K562 (cell line): ENCODE data around the gene ERC2. TPM values are rescaled to one million over a fixed set of nuclear protein-coding genes. Genes with fewer than 3 reads are reported as not detected.

ENCODE experiments used
- ATAC-seq: fragments of 200-7000 bp; cut with Tn5 transposase; 3 replicates; pipeline ENCODE4 v1.9.1; 2020; ENCODE audit warnings: moderate library complexity
- BruUV-seq: library from RNA; stranded (reverse); fragments of 400-500 nt; replicated peaks from 2 replicates; lab custom pipeline; 2021; lab: Mats Ljungman, UMichigan
- CTCF ChIA-PET: fragments of 300-600 bp; formaldehyde crosslinking; extraction: SDS; loops from one replicate; lab custom pipeline; 2021; ENCODE audit warnings: low intra/inter-chr PET ratio; lab: Yijun Ruan, JAX
- POLR2A ChIA-PET: fragments of 300-600, 350-650 bp; sonication (Branson Sonifier 250); formaldehyde crosslinking; extraction: SDS; loops from one replicate; lab custom pipeline; 2021; ENCODE audit warnings: antibody characterized with exemption, inconsistent platforms; lab: Yijun Ruan, JAX
- DNase-seq, 4 experiments: peaks; one replicate each; pipeline versions ENCODE4 v3.0.0 to v3.0.0-alpha.2; 2011 to 2018; ENCODE audit warnings: low spot score in 3 of 4, mixed read lengths in 3 of 4; ENCODE audit errors: extremely low read depth in 1 of 4
- FAIRE-seq: peaks from 2 replicates; lab custom pipeline; 2011; peaks lifted over from hg19 to GRCh38; lab: Jason Lieb, UNC
- H2AFZ ChIP-seq: 2 replicates; pipeline ENCODE4 v1.6.0; 2011; ENCODE audit warnings: low read depth, low read length, control low read depth, inconsistent platforms
- H3K27ac ChIP-seq: fragments of 200-600 bp; 3 replicates; pipeline ENCODE4 v1.8.0; 2011; ENCODE audit warnings: low read depth, mild to moderate bottlenecking, control low read depth, inconsistent platforms, low read length, moderate library complexity, mixed read lengths; ENCODE audit errors: extremely low read depth
- H3K27me3 ChIP-seq, 2 experiments: fragments of 300-600 bp in 1 of 2; 2 replicates in 1 of 2; 3 replicates in 1 of 2; pipeline versions ENCODE4 v1.6.0 to v1.8.0; 2011; ENCODE audit warnings: inconsistent platforms in 2 of 2, low read length in 2 of 2, mild to moderate bottlenecking in 1 of 2, mixed read lengths in 1 of 2, moderate library complexity in 1 of 2; ENCODE audit not compliant: control insufficient read depth in 2 of 2, insufficient read depth in 2 of 2
- H3K36me3 ChIP-seq: fragments of 300-600 bp; 3 replicates; pipeline ENCODE4 v1.8.0; 2011; ENCODE audit warnings: mild to moderate bottlenecking, low read length, inconsistent platforms; ENCODE audit not compliant: control insufficient read depth, insufficient read depth
- H3K4me1 ChIP-seq, 2 experiments: fragments of 200-600 bp in 1 of 2; replicated peaks in 1 of 2; 2 replicates in 1 of 2; 3 replicates in 1 of 2; pipeline versions ENCODE4 v1.5.1 to v1.8.0; 2011; ENCODE audit warnings: inconsistent platforms in 2 of 2, low read length in 2 of 2, mild to moderate bottlenecking in 1 of 2, mixed read lengths in 1 of 2, moderate library complexity in 1 of 2; ENCODE audit not compliant: control insufficient read depth in 2 of 2, insufficient read depth in 2 of 2
- H3K4me2 ChIP-seq: 2 replicates; pipeline ENCODE4 v1.6.1; 2011; ENCODE audit warnings: low read length, control low read depth, inconsistent platforms, mixed read lengths; ENCODE audit not compliant: insufficient read depth
- H3K4me3 ChIP-seq: fragments of 200-600 bp; sonication (generic), shearing (Covaris generic); 2 replicates; pipeline ENCODE4 v1.5.1; 2016; ENCODE audit warnings: control low read depth, inconsistent platforms
- H3K79me2 ChIP-seq: fragments of 200-600 bp; 3 replicates; pipeline ENCODE4 v1.8.0; 2011; ENCODE audit warnings: low read length, inconsistent platforms; ENCODE audit not compliant: control insufficient read depth, insufficient read depth
- H3K9ac ChIP-seq, 2 experiments: 2 replicates each; pipeline versions ENCODE4 v1.6.0 to v1.6.1; 2011; ENCODE audit warnings: low read depth in 2 of 2, low read length in 2 of 2, control low read depth in 1 of 2, inconsistent platforms in 1 of 2, mild to moderate bottlenecking in 1 of 2, mixed read lengths in 1 of 2; ENCODE audit not compliant: insufficient read depth in 1 of 2
- H3K9me1 ChIP-seq: one replicate; pipeline ENCODE4 v1.6.0; 2011; ENCODE audit warnings: inconsistent platforms, mild to moderate bottlenecking, low read length, moderate library complexity; ENCODE audit not compliant: control insufficient read depth, insufficient read depth
- H3K9me3 ChIP-seq: replicated peaks from 2 replicates; pipeline ENCODE4 v1.5.1; 2011; ENCODE audit warnings: low read depth, low read length, inconsistent platforms; ENCODE audit not compliant: control insufficient read depth, insufficient read depth
- H4K20me1 ChIP-seq: replicated peaks from 2 replicates; pipeline ENCODE4 v1.6.1; 2011; ENCODE audit warnings: low read length, inconsistent platforms, mixed read lengths; ENCODE audit not compliant: control insufficient read depth, insufficient read depth
- CSDE1 ChIP-seq, 2 experiments: fragments of 450-650 bp; IDR thresholded peaks; 2 replicates each; pipeline ENCODE4 v1.6.1; 2016; ENCODE audit warnings: mild to moderate bottlenecking in 1 of 2
- HSF4 ChIP-seq: fragments of 250-450 bp; sonication (Bioruptor Pico); IDR thresholded peaks from 2 replicates; pipeline ENCODE4 v2.1.2; 2022; ENCODE audit warnings: mild to moderate bottlenecking, moderate library complexity, borderline replicate concordance
- MCM3 ChIP-seq: fragments of 450-650 bp; IDR thresholded peaks from 2 replicates; pipeline ENCODE4 v1.6.1; 2016
- SAFB ChIP-seq: fragments of 200-400 bp; formaldehyde crosslinking; IDR thresholded peaks from 2 replicates; pipeline ENCODE4 v1.6.1; 2017; ENCODE audit warnings: low read depth, low read length, borderline replicate concordance
- ZNF695 ChIP-seq: fragments of 450-650 bp; formaldehyde crosslinking; IDR thresholded peaks from 2 replicates; pipeline ENCODE4 v1.4.0; 2020; ENCODE audit warnings: mild to moderate bottlenecking, moderate library complexity
- ZNF764 ChIP-seq: fragments of 250-450 bp; sonication (Bioruptor Pico); IDR thresholded peaks from 2 replicates; pipeline ENCODE4 v1.4.0; 2020; ENCODE audit warnings: low read depth, mild to moderate bottlenecking, moderate library complexity
- WGBS: fragments of 100-300 bp; shearing (Covaris generic); methylation state at CpG from one replicate; pipeline ENCODE4 v1.1.6; 2016; ENCODE audit warnings: low coverage, mixed read lengths; ENCODE audit not compliant: insufficient coverage; ENCODE audit errors: missing lambda C conversion rate; 5-methylcytosine and 5-hydroxymethylcytosine counted together
- in situ Hi-C: fragments of 300-500 bp; cut with MboI; formaldehyde crosslinking; loops from 4 replicates; pipeline ENCODE4 v1.15.0; 2018; ENCODE audit warnings: inconsistent platforms, mixed read lengths
- intact Hi-C: fragments of 100-400 bp; cut with micrococcal nuclease; formaldehyde crosslinking; loops from 2 replicates; pipeline ENCODE4 v1.14.2; 2022
- polyA plus RNA-seq, 8 experiments: library from polyadenylated mRNA; depleted of rRNA in 4 of 8; stranded (reverse) in 5 of 8; unstranded in 3 of 8; fragments of >200 nt; fragmentation: Nextera tagmentation in 2 of 8; fragmentation: Illumina TruSeq in 1 of 8; extraction: Ambion mirVana in 2 of 8; extraction: Trizol in 1 of 8; gene quantifications; 2 replicates each; pipeline versions ENCODE4 v1.2.1 to v1.2.3, GENCODE V29; 2011 to 2014; ENCODE audit warnings: inconsistent platforms in 1 of 8, missing spikeins in 1 of 8
- total RNA-seq, 7 experiments: library from RNA; depleted of rRNA in 6 of 7; stranded (reverse); fragments of >200 nt in 6 of 7; fragmentation: Illumina TruSeq in 2 of 7; extraction: Trizol in 2 of 7; gene quantifications; 2 replicates each; pipeline versions ENCODE4 v1.2.1 to v1.2.3, GENCODE V29; 2011 to 2021; ENCODE audit warnings: low replicate concordance in 1 of 7
- TF ChIP-seq, protein P1 (sequence below): fragments of 250-450 bp; sonication (Bioruptor Pico); IDR thresholded peaks from 2 replicates; pipeline ENCODE4 v1.8.0; 2021; ENCODE audit warnings: mild to moderate bottlenecking, moderate library complexity
- TF ChIP-seq, protein P2 (sequence below): fragments of 450-650 bp; formaldehyde crosslinking; IDR thresholded peaks from 2 replicates; pipeline ENCODE4 v1.4.0; 2020; ENCODE audit warnings: mild to moderate bottlenecking, moderate library complexity
- TF ChIP-seq, protein P3 (sequence below): conservative IDR thresholded peaks from 2 replicates; pipeline ENCODE4 v1.6.1; 2011; ENCODE audit warnings: low read depth, mild to moderate bottlenecking, low read length; ENCODE audit not compliant: control insufficient read depth
- TF ChIP-seq, protein P4 (sequence below): fragments of 250-450 bp; sonication (Bioruptor Pico); IDR thresholded peaks from 2 replicates; pipeline ENCODE4 v1.5.0; 2021
- TF ChIP-seq, protein P5 (sequence below): fragments of 250-450 bp; sonication (Bioruptor Pico); IDR thresholded peaks from 2 replicates; pipeline ENCODE4 v1.8.0; 2022; ENCODE audit warnings: inconsistent platforms
- TF ChIP-seq, protein P6 (sequence below): fragments of 250-450 bp; sonication (Bioruptor Pico); IDR thresholded peaks from 2 replicates; pipeline ENCODE4 v1.5.0; 2020; ENCODE audit warnings: mild to moderate bottlenecking, borderline replicate concordance

Gene ERC2
- total and polyA plus RNA-seq, 9 of the 15 experiments (the other 6 are each of a cell fraction or from before 2014, with no cell fraction given): 0.04 to 0.18 (median 0.07) TPM; not detected in 2

DNA sequence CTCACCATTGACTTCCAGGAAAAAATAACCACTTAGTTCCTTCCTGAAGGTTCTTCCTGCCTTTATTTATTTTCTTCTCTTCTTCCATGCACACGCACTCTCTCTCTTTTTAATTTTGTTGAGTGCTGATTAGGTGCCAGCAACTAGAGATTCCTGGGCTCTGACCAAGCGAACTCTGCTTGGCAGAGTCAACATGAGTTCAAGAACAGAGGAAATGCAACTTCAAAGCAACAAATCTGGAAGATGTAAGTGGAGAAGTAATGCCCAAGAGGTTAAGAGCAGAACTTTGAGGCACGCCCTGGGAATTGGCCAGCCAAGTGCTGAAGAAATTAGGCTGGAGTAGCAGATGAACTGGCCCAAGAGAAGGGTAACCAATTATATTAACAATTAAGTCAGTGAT lies 8.5 kb downstream of the ERC2 start:
- Histone ChIP-seq H3K27ac (no peak overlapping the region), H3K4me2 (no peak overlapping the region), H3K4me3 (no peak overlapping the region), H3K27me3 (no peaks in the 10 kb centered on the region; a peak in 1 of 5 replicates), H3K4me1 (no peaks in the 10 kb centered on the region), H3K9me3 (no peaks in the 10 kb centered on the region), H4K20me1 (no peaks in the 10 kb centered on the region), H3K36me3 (no peaks in the 10 kb centered on the region), H2AFZ (no peak overlapping the region), H3K9ac (no peak overlapping the region), H3K79me2 (no peaks in the 10 kb centered on the region), H3K9me1 (no peaks in the 10 kb centered on the region)
- FAIRE-seq: no peak
- in situ Hi-C loops (no loop called here), intact Hi-C loops (no loop called here)
- 0% methylated on average over 3 of the region's 3 CpGs for WGBS
- TF ChIP-seq, protein P1, sequence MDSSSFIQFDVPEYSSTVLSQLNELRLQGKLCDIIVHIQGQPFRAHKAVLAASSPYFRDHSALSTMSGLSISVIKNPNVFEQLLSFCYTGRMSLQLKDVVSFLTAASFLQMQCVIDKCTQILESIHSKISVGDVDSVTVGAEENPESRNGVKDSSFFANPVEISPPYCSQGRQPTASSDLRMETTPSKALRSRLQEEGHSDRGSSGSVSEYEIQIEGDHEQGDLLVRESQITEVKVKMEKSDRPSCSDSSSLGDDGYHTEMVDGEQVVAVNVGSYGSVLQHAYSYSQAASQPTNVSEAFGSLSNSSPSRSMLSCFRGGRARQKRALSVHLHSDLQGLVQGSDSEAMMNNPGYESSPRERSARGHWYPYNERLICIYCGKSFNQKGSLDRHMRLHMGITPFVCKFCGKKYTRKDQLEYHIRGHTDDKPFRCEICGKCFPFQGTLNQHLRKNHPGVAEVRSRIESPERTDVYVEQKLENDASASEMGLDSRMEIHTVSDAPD (CRISPR knock-in tag): no peak
- TF ChIP-seq CSDE1 (IDR thresholded peaks at IDR 0.05) (no peak), HSF4 (CRISPR knock-in tag) (no peak), MCM3 (no peak), ZNF695 (CRISPR knock-in tag) (no peak), SAFB (no peak), ZNF764 (CRISPR knock-in tag) (no peak)
- TF ChIP-seq, protein P2, sequence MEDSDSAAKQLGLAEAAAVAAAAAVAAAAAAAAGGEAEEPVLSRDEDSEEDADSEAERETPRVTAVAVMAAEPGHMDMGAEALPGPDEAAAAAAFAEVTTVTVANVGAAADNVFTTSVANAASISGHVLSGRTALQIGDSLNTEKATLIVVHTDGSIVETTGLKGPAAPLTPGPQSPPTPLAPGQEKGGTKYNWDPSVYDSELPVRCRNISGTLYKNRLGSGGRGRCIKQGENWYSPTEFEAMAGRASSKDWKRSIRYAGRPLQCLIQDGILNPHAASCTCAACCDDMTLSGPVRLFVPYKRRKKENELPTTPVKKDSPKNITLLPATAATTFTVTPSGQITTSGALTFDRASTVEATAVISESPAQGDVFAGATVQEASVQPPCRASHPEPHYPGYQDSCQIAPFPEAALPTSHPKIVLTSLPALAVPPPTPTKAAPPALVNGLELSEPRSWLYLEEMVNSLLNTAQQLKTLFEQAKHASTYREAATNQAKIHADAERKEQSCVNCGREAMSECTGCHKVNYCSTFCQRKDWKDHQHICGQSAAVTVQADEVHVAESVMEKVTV: no peak
- TF ChIP-seq, protein P3, sequence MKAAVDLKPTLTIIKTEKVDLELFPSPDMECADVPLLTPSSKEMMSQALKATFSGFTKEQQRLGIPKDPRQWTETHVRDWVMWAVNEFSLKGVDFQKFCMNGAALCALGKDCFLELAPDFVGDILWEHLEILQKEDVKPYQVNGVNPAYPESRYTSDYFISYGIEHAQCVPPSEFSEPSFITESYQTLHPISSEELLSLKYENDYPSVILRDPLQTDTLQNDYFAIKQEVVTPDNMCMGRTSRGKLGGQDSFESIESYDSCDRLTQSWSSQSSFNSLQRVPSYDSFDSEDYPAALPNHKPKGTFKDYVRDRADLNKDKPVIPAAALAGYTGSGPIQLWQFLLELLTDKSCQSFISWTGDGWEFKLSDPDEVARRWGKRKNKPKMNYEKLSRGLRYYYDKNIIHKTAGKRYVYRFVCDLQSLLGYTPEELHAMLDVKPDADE: no peak
- TF ChIP-seq, protein P4, sequence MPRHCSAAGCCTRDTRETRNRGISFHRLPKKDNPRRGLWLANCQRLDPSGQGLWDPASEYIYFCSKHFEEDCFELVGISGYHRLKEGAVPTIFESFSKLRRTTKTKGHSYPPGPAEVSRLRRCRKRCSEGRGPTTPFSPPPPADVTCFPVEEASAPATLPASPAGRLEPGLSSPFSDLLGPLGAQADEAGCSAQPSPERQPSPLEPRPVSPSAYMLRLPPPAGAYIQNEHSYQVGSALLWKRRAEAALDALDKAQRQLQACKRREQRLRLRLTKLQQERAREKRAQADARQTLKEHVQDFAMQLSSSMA: no peak
- TF ChIP-seq, protein P5, sequence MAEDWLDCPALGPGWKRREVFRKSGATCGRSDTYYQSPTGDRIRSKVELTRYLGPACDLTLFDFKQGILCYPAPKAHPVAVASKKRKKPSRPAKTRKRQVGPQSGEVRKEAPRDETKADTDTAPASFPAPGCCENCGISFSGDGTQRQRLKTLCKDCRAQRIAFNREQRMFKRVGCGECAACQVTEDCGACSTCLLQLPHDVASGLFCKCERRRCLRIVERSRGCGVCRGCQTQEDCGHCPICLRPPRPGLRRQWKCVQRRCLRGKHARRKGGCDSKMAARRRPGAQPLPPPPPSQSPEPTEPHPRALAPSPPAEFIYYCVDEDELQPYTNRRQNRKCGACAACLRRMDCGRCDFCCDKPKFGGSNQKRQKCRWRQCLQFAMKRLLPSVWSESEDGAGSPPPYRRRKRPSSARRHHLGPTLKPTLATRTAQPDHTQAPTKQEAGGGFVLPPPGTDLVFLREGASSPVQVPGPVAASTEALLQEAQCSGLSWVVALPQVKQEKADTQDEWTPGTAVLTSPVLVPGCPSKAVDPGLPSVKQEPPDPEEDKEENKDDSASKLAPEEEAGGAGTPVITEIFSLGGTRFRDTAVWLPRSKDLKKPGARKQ (CRISPR knock-in tag): no peak
- TF ChIP-seq, protein P6, sequence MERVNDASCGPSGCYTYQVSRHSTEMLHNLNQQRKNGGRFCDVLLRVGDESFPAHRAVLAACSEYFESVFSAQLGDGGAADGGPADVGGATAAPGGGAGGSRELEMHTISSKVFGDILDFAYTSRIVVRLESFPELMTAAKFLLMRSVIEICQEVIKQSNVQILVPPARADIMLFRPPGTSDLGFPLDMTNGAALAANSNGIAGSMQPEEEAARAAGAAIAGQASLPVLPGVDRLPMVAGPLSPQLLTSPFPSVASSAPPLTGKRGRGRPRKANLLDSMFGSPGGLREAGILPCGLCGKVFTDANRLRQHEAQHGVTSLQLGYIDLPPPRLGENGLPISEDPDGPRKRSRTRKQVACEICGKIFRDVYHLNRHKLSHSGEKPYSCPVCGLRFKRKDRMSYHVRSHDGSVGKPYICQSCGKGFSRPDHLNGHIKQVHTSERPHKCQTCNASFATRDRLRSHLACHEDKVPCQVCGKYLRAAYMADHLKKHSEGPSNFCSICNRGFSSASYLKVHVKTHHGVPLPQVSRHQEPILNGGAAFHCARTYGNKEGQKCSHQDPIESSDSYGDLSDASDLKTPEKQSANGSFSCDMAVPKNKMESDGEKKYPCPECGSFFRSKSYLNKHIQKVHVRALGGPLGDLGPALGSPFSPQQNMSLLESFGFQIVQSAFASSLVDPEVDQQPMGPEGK (CRISPR knock-in tag): no peak
- DNase-seq: no peak
- no peak for ATAC-seq
- no TSS peak for BruUV-seq
- POLR2A ChIA-PET: no interaction called here
- CTCF ChIA-PET: no interaction called here
